LNCAP (cell line): ENCODE results near the gene TMEM120B.

Experiments used
- TF ChIP-seq, protein P1 (sequence below): fragments of 450-650 bp; IDR thresholded peaks from 2 replicates; pipeline ENCODE4 v1.5.1; 2017; ENCODE audit warnings: mild to moderate bottlenecking

Gene TMEM120B

DNA sequence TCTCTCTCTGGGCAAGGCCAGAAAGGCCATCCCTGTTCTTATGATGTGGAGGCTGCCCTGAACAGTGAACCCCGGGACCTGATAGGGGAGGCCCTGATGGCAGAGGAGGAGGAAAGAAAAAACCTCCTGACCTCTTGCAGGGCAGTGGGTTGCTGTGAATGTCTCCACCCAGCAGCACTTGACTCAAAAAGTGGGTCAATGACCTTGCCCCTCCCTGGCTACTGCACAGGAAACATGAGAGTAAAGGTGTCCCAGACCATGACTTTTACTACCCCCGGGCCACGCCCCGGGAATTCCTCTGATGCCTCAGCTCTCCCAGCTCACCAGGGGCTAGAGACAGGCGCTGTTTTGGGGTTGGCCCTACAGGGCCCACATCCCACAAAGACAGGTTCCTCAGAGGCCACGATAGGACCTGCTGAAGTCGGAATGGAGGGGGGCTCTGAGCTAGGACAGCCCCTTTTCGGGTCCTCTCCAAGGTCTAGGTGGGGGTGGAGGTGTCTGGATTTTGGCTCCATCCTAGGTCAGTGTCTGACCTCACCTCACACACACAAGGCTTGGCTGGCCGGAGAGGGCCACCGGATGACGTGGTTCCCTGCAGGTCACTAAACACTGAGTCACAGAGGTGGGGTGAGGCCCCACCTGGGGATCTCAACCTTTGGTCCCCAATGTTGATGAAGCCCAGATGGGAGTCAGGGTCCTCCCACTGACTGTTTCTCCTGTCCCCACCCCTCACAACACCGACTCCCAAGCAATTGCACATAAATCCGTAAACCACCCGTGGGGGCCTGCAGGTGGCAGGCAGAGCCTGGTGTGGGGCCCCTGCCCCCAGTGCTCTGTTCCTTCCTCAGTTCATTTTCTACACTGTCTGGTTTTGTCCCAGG is 79.4 kb downstream of the TMEM120B start:
- TF ChIP-seq, protein P1, sequence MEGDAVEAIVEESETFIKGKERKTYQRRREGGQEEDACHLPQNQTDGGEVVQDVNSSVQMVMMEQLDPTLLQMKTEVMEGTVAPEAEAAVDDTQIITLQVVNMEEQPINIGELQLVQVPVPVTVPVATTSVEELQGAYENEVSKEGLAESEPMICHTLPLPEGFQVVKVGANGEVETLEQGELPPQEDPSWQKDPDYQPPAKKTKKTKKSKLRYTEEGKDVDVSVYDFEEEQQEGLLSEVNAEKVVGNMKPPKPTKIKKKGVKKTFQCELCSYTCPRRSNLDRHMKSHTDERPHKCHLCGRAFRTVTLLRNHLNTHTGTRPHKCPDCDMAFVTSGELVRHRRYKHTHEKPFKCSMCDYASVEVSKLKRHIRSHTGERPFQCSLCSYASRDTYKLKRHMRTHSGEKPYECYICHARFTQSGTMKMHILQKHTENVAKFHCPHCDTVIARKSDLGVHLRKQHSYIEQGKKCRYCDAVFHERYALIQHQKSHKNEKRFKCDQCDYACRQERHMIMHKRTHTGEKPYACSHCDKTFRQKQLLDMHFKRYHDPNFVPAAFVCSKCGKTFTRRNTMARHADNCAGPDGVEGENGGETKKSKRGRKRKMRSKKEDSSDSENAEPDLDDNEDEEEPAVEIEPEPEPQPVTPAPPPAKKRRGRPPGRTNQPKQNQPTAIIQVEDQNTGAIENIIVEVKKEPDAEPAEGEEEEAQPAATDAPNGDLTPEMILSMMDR = no peak

DNA sequence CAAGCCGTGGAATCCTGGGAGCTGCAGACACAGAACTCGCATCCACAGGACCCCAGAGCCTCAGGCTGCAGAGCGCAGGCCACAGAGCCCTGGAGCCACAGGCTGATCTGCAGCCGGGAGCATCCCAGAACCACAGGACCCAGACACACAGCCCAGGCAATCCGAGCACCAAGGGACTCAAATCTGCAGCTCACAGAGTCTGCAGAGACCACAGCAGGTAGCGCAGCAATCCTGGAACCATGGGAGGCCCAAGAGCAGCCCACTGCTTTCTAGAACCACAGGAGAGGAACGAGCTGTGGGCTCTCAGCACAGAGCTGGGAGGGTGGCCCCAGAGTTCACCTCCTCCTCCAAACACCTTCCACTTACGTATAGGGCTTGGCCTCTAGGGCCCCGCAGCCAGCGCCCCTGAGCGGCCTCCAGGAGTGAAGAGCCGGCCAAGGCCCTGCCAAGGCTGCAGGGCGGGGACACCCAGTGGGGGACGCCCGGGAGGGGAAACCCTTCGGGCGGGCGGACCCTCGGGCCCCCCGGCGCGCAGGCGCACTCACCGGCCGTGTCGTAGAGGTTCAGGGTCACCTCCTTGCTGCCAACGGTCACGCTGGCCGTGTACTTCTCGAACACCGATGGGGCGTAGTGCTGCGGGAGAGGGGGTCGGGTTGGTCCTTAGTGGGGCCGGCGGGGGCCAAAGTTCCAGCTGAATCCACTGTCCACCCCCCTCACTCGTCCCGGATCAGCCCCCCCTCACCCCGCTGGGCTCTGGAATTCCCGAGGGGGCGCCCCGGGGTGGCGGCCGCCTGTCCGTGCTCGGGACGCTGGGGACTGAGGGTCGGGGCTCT is 80.3 kb downstream of the TMEM120B start:
- TF ChIP-seq, protein P1 = no peak

DNA sequence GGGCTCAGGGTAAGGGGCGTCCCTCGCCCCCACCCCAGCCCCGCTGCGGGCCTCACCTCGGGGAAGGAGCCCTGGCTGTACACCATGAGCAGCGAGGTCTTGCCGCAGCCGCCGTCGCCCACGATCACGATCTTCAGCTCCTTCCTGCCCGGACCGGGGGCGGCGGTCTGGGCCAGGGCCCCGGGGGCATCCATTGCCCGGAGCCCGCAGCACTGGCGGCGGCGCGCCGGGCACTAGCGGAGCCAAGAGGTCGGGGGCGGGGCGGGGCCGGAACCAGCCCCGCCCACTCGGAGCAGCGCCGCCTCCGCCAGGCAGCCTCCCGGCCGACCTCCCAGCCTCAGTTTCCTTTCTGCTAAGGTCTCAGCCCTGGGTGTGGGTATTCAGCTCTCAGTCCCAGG is 80.9 kb downstream of the TMEM120B start, which contains the start of gene RHOF:
TSS of gene RHOF (minus strand) at position 249 of the 398 bp plus-strand sequence. CDS start at position 194, 55 bp downstream.
- TF ChIP-seq, protein P1 = no peak

DNA sequence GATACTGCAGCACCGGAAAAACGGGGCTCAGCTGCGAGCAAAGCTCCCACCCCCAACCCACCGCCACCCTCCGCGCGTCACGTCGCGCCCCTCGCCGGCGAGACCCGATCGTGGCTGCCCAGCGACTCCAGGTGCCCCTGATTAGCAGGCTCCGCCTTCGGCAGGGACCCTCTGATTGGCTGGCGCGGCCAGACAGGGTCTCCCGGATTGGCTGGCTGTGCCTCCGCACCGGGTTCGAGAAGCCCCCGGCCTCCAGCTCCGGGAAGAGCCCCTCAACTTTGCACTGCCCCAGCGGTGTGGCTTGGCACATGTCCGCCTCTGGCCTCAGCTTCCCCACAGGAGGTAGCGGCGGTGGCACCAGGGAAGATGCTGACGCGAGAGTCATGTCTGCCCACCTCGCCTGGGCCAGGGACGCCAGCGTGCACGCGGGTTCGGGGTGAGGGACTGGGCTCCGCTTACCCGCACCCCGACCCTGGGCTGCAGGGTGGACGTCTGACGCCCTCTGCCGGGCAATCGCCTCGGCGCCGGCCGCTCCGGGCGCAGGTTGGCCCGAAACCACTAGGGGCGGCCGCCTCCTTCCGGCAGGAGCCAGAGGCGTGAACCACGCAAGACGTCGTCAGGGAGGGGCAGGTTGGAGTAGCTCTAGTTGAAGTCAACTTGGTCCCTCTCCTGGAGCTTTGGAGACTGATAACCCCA is 81.4 kb downstream of the TMEM120B start:
- TF ChIP-seq, protein P1 = peak; percentile 98

DNA sequence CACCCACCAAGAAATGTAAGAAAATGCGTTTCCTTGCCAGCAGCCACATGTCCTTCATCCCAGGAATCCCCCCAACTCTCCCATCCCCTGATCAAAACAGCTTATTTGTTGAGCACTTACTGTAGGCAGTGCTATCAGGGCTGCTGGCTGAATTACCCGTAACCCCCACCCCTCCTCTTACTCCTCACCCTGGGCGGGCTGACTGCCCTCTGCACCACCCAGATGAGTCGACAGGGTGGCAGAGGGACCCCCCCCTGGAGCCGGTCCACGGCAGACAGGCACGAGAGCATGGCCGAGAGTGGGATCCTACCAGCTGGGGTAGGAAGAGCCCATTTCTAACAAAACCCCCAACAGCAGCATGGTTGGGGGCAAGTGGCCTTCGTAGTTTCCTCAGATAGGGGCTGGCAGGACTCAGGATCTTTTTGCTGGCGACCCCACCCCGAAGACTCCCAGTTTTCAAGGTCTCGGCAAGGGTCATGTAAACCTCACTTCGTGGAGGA is 82.0 kb downstream of the TMEM120B start:
- TF ChIP-seq, protein P1 = no peak

DNA sequence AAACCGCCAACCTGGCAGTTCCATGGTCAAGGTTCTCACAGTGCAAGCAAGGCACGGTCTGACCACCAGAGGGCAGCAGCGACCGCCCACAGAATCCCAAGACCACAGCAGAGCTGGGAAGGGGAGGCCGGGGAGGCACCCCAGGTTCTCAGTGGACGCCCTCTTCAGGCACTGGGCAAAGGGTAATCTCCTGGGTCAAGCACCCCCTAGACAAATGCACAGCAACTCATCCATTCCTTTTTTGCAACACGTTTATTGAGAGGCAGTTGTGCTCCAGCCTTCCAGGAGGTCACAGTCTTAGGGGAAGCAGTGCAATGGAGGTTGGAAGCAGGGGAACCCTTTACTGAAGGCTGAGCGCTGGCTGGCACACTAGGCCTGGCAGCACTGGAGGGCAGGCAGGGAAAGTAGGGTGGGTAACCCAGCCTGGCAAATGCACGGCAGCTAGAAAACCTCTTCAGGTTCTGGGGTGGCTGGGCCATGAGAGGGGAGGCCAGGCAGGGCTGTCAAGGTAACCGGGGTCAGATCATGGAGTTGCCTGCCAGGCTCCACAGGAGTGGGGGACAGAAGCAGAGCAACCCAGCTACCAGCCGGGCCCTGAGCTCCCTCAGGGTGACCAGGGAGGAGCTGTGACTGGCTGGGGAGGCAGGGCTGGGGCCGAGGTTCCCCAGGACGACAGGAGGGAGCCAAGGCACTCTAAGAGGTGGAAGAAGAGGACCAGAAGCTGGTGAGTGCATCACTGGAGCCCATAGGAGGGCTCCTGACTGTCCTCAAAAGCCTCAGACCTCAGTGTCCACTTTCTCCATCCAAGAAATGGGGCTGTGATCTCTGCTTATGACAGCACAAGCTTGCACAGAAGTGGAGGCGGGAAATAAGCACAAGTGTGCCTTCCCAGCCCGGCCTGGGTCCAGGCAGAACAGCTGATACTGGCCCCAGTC is 82.7 kb downstream of the TMEM120B start:
- TF ChIP-seq, protein P1 = peak; percentile 92
